GM13977 (cell line): ENCODE results near the gene ACOT11.

Source experiments
- DNase-seq: peaks from one replicate; pipeline ENCODE4 v3.0.0; 2012; ENCODE audit warnings: low spot score
- CTCF ChIP-seq: IDR thresholded peaks from 2 replicates; pipeline ENCODE4 v1.5.1; 2012; ENCODE audit warnings: mild to moderate bottlenecking, control low read depth; ENCODE audit not compliant: insufficient read depth; ENCODE audit errors: extremely low read depth, missing control alignments
- in situ Hi-C: fragments of 300-500 bp; cut with MboI; formaldehyde crosslinking; loops from one replicate; pipeline ENCODE4 v1.12.0; 2022; ENCODE audit warnings: low sequenced_read_pairs, low pct_unique_long_range_greater_than_20kb, mixed read lengths, inconsistent platforms; ENCODE audit not compliant: unreplicated experiment

Gene ACOT11

GRCh38 chr1:54538538-54538937 lies 9.5 kb upstream of the ACOT11 start:
- in situ Hi-C loops = no loop called here
- no peak for TF ChIP-seq CTCF

GRCh38 chr1:54540582-54541295 lies 7.3 kb upstream of the ACOT11 start:
- TF ChIP-seq CTCF = no peak
- no peak for DNase-seq

More at GRCh38 chr1:54538538-54538937, 9.5 kb upstream of the ACOT11 start:
- no peak for DNase-seq

GRCh38 chr1:54542120-54542961 lies 5.7 kb upstream of the ACOT11 start:
- TF ChIP-seq CTCF = no peak
- in situ Hi-C loops = no loop called here
- peak; percentile 79 for DNase-seq

More at GRCh38 chr1:54540582-54541295, 7.3 kb upstream of the ACOT11 start:
- in situ Hi-C loops = no loop called here

- DNase-seq = no peak
- in situ Hi-C loops = no loop called here
- TF ChIP-seq CTCF = no peak
These were observed 5.0 kb upstream of the ACOT11 start for GRCh38 chr1:54542962-54543539.

- in situ Hi-C loops = no loop called here
- DNase-seq = no peak
- TF ChIP-seq CTCF = no peak
These were observed 4.1 kb upstream of the ACOT11 start for GRCh38 chr1:54543729-54544496.
